Fibroblast of lung (primary cell): ENCODE results near the gene EDC3. TPM values are rescaled to one million over a fixed set of nuclear protein-coding genes. Genes with fewer than 3 reads are reported as not detected.

Experiments
- DNase-seq, 2 donors: peaks; one replicate each; pipeline versions ENCODE4 v3.0.0 to v3.0.0-alpha.2; 2010; ENCODE audit warnings: low read depth in 2 of 2
- H2AFZ ChIP-seq: 2 replicates; pipeline ENCODE4 v1.5.1; 2012; ENCODE audit warnings: low read length, control low read depth, inconsistent platforms
- H3K27ac ChIP-seq: 2 replicates; pipeline ENCODE4 v1.5.1; 2011; ENCODE audit warnings: low read length, control low read depth; ENCODE audit not compliant: insufficient read depth
- H3K27me3 ChIP-seq: 2 replicates; pipeline ENCODE4 v1.5.1; 2011; ENCODE audit warnings: mild to moderate bottlenecking, low read length; ENCODE audit not compliant: control insufficient read depth, insufficient read depth
- H3K36me3 ChIP-seq: 2 replicates; pipeline ENCODE4 v1.5.1; 2011; ENCODE audit warnings: low read length; ENCODE audit not compliant: control insufficient read depth, insufficient read depth
- H3K4me1 ChIP-seq: 2 replicates; pipeline ENCODE4 v1.5.1; 2011; ENCODE audit warnings: low read length; ENCODE audit not compliant: control insufficient read depth, insufficient read depth; ENCODE audit errors: extremely low read depth
- H3K4me2 ChIP-seq: 2 replicates; pipeline ENCODE4 v1.5.1; 2011; ENCODE audit warnings: low read length, control low read depth; ENCODE audit not compliant: insufficient read depth; ENCODE audit errors: extremely low read depth
- H3K4me3 ChIP-seq, 4 experiments: fragments of 200-600 bp in 1 of 4; sonication (generic) in 1 of 4; replicated peaks in 1 of 4; 2 replicates each; pipeline ENCODE4 v1.5.1; 2011 to 2016; ENCODE audit warnings: low read length in 4 of 4, low read depth in 3 of 4, mild to moderate bottlenecking in 3 of 4, control low read depth in 2 of 4, inconsistent platforms in 1 of 4, mixed read lengths in 1 of 4; ENCODE audit not compliant: insufficient read depth in 1 of 4; ENCODE audit errors: control extremely low read depth in 1 of 4
- H3K79me2 ChIP-seq: 2 replicates; pipeline ENCODE4 v1.5.1; 2012; ENCODE audit warnings: mild to moderate bottlenecking, low read length, inconsistent platforms; ENCODE audit not compliant: control insufficient read depth, insufficient read depth
- H3K9ac ChIP-seq: 2 replicates; pipeline ENCODE4 v1.5.1; 2011; ENCODE audit warnings: mild to moderate bottlenecking, low read length, control low read depth; ENCODE audit not compliant: insufficient read depth
- H3K9me3 ChIP-seq: 2 replicates; pipeline ENCODE4 v1.5.1; 2012; ENCODE audit warnings: low read depth, low read length; ENCODE audit not compliant: control insufficient read depth, insufficient read depth
- H4K20me1 ChIP-seq: 2 replicates; pipeline ENCODE4 v1.5.1; 2011; ENCODE audit warnings: low read length; ENCODE audit not compliant: control insufficient read depth, insufficient read depth; ENCODE audit errors: extremely low read depth
- CTCF ChIP-seq, 2 donors: IDR thresholded peaks in 1 of 2; conservative IDR thresholded peaks in 1 of 2; 1 replicate in 1 of 2; 2 replicates in 1 of 2; pipeline ENCODE4 v1.5.1; 2011 to 2012; ENCODE audit warnings: low read length in 2 of 2, control low read depth in 1 of 2, inconsistent platforms in 1 of 2, low read depth in 1 of 2, mild to moderate bottlenecking in 1 of 2
- EZH2 ChIP-seq: IDR thresholded peaks from 2 replicates; pipeline ENCODE4 v1.5.1; 2012; ENCODE audit warnings: low read length, control low read depth, mild to moderate bottlenecking; ENCODE audit errors: missing control alignments
- polyA plus RNA-seq, 2 donors: library from polyadenylated mRNA; depleted of rRNA in 1 of 2; stranded (reverse) in 1 of 2; unstranded in 1 of 2; fragments of >200 nt; gene quantifications; 2 replicates each; pipeline ENCODE4 v1.2.1, GENCODE V29; 2011 to 2012; ENCODE audit warnings: missing spikeins in 1 of 2
- total RNA-seq: library from RNA; depleted of rRNA; stranded (reverse); fragments of >200 nt; gene quantifications from 2 replicates; pipeline ENCODE4 v1.2.1, GENCODE V29; 2014

EDC3 gene
- total and polyA plus RNA-seq, 2 donors (not counting 1 experiment from before 2014, with no cell fraction given) = 8.9 to 25.8 TPM

- H3K36me3 ChIP-seq = no peaks in the 10 kb centered on the region
- no peak for TF ChIP-seq CTCF (conservative IDR thresholded peaks at IDR 0.05 in 1 of 2, IDR thresholded peaks at IDR 0.05 in 1 of 2; ENCODE audit: low read depth in 1 of 2, low read length in 2 of 2)
- no peak for TF ChIP-seq EZH2
- no peak overlapping the region for H2AFZ ChIP-seq
- peaks cover 41% of the 10 kb centered on the region for H3K27me3 ChIP-seq
- H3K79me2 ChIP-seq = no peaks in the 10 kb centered on the region
- no peaks in the 10 kb centered on the region for H3K4me1 ChIP-seq
- DNase-seq = no peak
- no peak overlapping the region for H3K4me3 ChIP-seq
- no peaks in the 10 kb centered on the region for H4K20me1 ChIP-seq
- no peak overlapping the region for H3K9ac ChIP-seq
- no peaks in the 10 kb centered on the region for H3K9me3 ChIP-seq
- no peak overlapping the region for H3K4me2 ChIP-seq
- H3K27ac ChIP-seq = no peak overlapping the region
These were observed 26.8 kb upstream of the EDC3 start for GRCh38 chr15:74722591-74722990.

- DNase-seq = peak in 1 of 2 donors; percentile 14
- no peak overlapping the region for H2AFZ ChIP-seq
- H3K4me1 ChIP-seq = no peaks in the 10 kb centered on the region
- H3K4me3 ChIP-seq = no peak overlapping the region
- no peak overlapping the region for H3K9ac ChIP-seq
- H3K27me3 ChIP-seq = peaks cover 6% of the 10 kb centered on the region
- no peaks in the 10 kb centered on the region for H3K79me2 ChIP-seq
- H3K9me3 ChIP-seq = no peaks in the 10 kb centered on the region
- no peak overlapping the region for H3K27ac ChIP-seq
- no peaks in the 10 kb centered on the region for H4K20me1 ChIP-seq
- no peak overlapping the region for H3K4me2 ChIP-seq
- TF ChIP-seq EZH2 = no peak
- no peak for TF ChIP-seq CTCF (conservative IDR thresholded peaks at IDR 0.05 in 1 of 2, IDR thresholded peaks at IDR 0.05 in 1 of 2; ENCODE audit: low read depth in 1 of 2, low read length in 2 of 2)
- no peaks in the 10 kb centered on the region for H3K36me3 ChIP-seq
These were observed 20.8 kb upstream of the EDC3 start for GRCh38 chr15:74716651-74717050.

GRCh38 chr15:74712311-74712710 is 16.5 kb upstream of the EDC3 start:
- no peak for DNase-seq
- no peak for TF ChIP-seq EZH2
- TF ChIP-seq CTCF (conservative IDR thresholded peaks at IDR 0.05 in 1 of 2, IDR thresholded peaks at IDR 0.05 in 1 of 2; ENCODE audit: low read depth in 1 of 2, low read length in 2 of 2) = no peak
- H2AFZ ChIP-seq = no peak overlapping the region
- H3K27ac ChIP-seq = no peak overlapping the region
- H3K4me3 ChIP-seq = no peak overlapping the region
- no peaks in the 10 kb centered on the region for H4K20me1 ChIP-seq
- no peak overlapping the region for H3K9ac ChIP-seq
- no peaks in the 10 kb centered on the region for H3K4me1 ChIP-seq
- H3K27me3 ChIP-seq = peaks cover 2% of the 10 kb centered on the region
- H3K9me3 ChIP-seq = no peaks in the 10 kb centered on the region
- H3K36me3 ChIP-seq = no peaks in the 10 kb centered on the region
- H3K79me2 ChIP-seq = no peaks in the 10 kb centered on the region
- H3K4me2 ChIP-seq = no peak overlapping the region
